Activated CD4-positive, alpha-beta T cell treated with anti-CD3 and anti-CD28 coated beads, Interleukin-2, amount 10 ng/mL, durations not matched to agents 24 days and 14 days (primary cell): ENCODE data around the gene PGP. TPM values are rescaled to one million over a fixed set of nuclear protein-coding genes. Genes with fewer than 3 reads are reported as not detected.
A peak's percentile ranks its signal among the peaks of the same experiment; 100 is the strongest.

Source experiments
- DNase-seq: peaks from one replicate; pipeline ENCODE4 v3.0.0; 2022
- H3K27ac Mint-ChIP-seq: one replicate; pipeline ENCODE4 v1.8.0; 2022; ENCODE audit warnings: mild to moderate bottlenecking, mixed read lengths
- H3K27me3 Mint-ChIP-seq: one replicate; pipeline ENCODE4 v1.8.0; 2022; ENCODE audit warnings: mixed read lengths
- H3K36me3 Mint-ChIP-seq: one replicate; pipeline ENCODE4 v1.8.0; 2022; ENCODE audit warnings: low read depth, mild to moderate bottlenecking, mixed read lengths
- H3K4me1 Mint-ChIP-seq: one replicate; pipeline ENCODE4 v1.8.0; 2021; ENCODE audit warnings: mixed read lengths
- H3K4me3 Mint-ChIP-seq: one replicate; pipeline ENCODE4 v1.8.0; 2022; ENCODE audit warnings: mild to moderate bottlenecking, moderate library complexity, mixed read lengths
- H3K9me3 Mint-ChIP-seq: one replicate; pipeline ENCODE4 v1.8.0; 2021; ENCODE audit warnings: mixed read lengths
- intact Hi-C: fragments of 100-400 bp; cut with micrococcal nuclease; formaldehyde crosslinking; loops from one replicate; pipeline ENCODE4 v1.15.1; 2023
- total RNA-seq: library from RNA; stranded (reverse); gene quantifications from 2 replicates; pipeline ENCODE4 v1.2.3, GENCODE V29; 2022

Gene PGP
- total RNA-seq, 1 donor from 2014 or later: 38.9 TPM

DNA sequence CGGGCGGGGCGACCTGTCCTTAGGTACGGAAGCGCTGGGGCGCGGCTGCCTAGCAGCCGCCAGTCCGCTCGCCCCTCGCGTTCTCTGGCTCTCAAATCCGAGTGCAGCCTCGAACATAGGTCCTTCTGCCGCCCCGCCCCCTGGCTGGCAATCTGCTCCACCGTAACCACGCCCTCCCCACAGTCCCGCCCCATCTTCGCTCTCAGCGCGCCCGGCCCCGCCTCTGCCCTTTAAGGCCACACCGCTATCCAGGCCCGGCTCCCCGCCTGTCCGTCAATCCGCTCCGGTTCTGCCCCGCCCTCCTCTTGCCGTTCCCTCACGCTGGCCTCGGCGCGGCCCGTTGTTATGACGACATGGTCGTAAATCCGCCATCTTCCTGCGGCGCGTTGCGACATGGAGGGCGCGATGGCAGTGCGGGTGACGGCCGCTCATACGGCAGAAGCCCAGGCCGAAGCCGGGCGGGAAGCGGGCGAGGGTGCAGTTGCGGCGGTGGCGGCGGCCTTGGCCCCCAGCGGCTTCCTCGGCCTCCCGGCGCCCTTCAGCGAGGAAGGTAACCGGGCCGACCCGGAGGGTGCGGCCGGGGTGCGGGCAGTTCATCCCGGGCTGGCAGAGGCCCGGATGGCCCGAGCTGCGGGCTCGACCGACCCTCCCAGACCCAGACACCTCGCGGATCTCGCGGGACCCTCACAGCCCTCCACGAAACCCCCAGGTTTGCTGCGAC is 8.7 kb upstream of the PGP start, which contains the start of gene E4F1:
Gene E4F1, plus strand, starts transcription at position 371 of the 721 bp plus-strand sequence. Its CDS starts 23 bp downstream, at position 394.
- intact Hi-C loops: loop anchor here (1.0 to 10.0 kb wide), 6 partner anchors 8 to 311 kb away; partner anchors contain the start of genes CCNF, CEMP1, MLST8 and PDPK1
- H3K36me3 Mint-ChIP-seq: peaks cover 5% of the 10 kb centered on the region
- H3K27me3 Mint-ChIP-seq: no peaks in the 10 kb centered on the region
- peak; percentile 100 for DNase-seq
- H3K4me3 Mint-ChIP-seq: peak within 1 kb of the TSS; percentile 85
- H3K27ac Mint-ChIP-seq: peak within 1 kb of the TSS; percentile 79
- H3K9me3 Mint-ChIP-seq: no peaks in the 10 kb centered on the region
- H3K4me1 Mint-ChIP-seq: peaks cover 13% of the 10 kb centered on the region

DNA sequence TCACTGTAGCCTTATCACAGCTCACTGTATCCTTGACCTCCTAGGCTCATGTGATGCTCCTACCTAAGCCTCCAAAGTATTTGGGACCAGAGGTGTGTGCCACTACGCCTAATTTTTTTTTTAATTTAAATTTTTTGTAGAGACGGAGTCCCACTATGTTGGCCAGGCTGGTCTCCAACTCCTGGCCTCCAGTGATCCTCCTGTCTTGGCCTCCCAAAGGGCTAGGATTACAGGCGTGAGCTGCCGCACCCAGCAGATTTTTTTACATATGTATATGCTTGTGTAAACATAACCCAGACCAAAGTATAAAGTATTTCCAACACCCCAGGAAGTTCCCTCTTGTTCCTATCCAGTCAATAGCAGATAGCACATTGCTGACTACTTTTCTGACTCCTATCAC is 1.7 kb upstream of the PGP start:
- peaks cover 17% of the 10 kb centered on the region for H3K4me1 Mint-ChIP-seq
- peak overlapping the region; percentile 91 for H3K27ac Mint-ChIP-seq
- H3K9me3 Mint-ChIP-seq: no peaks in the 10 kb centered on the region
- no peak for DNase-seq
- H3K27me3 Mint-ChIP-seq: no peaks in the 10 kb centered on the region
- H3K4me3 Mint-ChIP-seq: peak overlapping the region; percentile 90
- H3K36me3 Mint-ChIP-seq: peaks cover 15% of the 10 kb centered on the region
- intact Hi-C loops: loop anchor here (10.0 kb wide), 1 partner anchor 212 kb away; the partner anchor contains the start of gene ZNF598

GRCh38 chr16:2213817-2214718 is 572 bp downstream of the PGP start:
- Mint-ChIP-seq H3K4me1 (peaks cover 17% of the 10 kb centered on the region), H3K36me3 (peaks cover 18% of the 10 kb centered on the region), H3K4me3 (peak overlapping the region; percentile 86), H3K27me3 (no peaks in the 10 kb centered on the region), H3K27ac (peak overlapping the region; percentile 58), H3K9me3 (no peaks in the 10 kb centered on the region)
- intact Hi-C loops: loop anchor here (2.0 to 10.0 kb wide), 2 partner anchors 59 to 209 kb away; partner anchors contain the start of genes TRAF7 and ZNF598
- no peak for DNase-seq

- Mint-ChIP-seq H3K36me3 (peaks cover 28% of the 10 kb centered on the region), H3K9me3 (no peaks in the 10 kb centered on the region), H3K27me3 (no peaks in the 10 kb centered on the region), H3K27ac (peak overlapping the region; percentile 41), H3K4me1 (peaks cover 20% of the 10 kb centered on the region), H3K4me3 (peak overlapping the region; percentile 86)
- DNase-seq: no peak
- intact Hi-C loops: loop anchor here (10.0 kb wide), 1 partner anchor 208 kb away; the partner anchor contains the start of gene ZNF598
Observed at GRCh38 chr16:2212362-2213324, 2.0 kb downstream of the PGP start.

- Mint-ChIP-seq H3K4me1 (peaks cover 24% of the 10 kb centered on the region), H3K36me3 (peaks cover 32% of the 10 kb centered on the region), H3K27ac (peak overlapping the region; percentile 41), H3K4me3 (peak overlapping the region; percentile 64), H3K27me3 (no peaks in the 10 kb centered on the region), H3K9me3 (no peaks in the 10 kb centered on the region)
- DNase-seq: no peak
- intact Hi-C loops: loop anchor here (10.0 kb wide), 1 partner anchor 207 kb away; the partner anchor contains the start of gene ZNF598
Observed at GRCh38 chr16:2211923-2212347, 2.7 kb downstream of the PGP start.

DNA sequence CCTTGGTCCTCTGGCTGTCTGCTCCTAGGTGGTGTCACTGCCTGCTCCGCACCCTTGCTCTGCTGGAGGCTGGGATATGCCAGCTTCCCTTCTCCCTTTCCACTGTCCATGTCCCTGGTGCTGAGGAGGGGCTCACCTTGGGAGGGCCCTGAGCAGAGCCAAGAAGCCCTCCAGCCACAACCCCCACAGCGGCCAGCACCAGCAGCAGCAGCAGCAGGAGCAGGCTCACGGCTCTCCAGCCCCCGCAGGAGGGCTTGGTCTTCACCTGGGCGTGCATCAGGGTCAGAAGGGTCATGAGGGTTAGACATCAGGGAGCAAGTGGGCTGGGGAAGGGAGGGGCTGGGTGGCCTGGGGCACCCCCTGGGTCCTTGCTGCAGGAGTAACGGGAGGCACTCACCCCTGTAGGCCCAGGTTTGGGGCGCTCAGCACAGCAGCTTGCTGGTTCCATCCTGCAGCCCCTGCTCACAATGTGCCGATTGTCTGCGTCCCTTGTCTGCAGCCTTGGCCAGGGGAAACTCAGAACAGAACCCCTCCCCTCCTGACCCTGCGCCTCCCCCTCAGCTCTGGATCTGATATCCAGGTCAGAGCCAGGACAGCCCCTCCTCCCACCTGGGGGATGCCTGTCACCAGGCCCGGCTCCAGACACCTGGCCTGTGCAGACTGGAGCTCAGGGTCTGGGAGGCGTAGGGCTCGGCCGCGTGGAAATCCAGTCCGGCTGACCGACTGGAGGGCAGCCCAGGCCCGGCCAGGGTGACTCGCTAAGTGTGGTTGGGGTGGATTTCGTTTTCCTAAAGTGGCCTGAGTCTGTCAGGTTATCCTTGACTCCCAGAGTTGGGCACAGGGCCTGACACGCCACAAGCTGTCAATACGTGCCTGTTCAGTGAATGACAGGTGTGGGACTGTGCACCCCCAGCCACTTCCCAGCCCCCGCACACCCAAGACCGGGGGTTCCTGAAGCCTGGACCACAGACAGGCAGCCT is 4.0 kb downstream of the PGP start, which contains the start of gene BRICD5:
Gene BRICD5, minus strand, starts transcription at position 478 of the 980 bp plus-strand sequence. Its CDS starts 30 bp downstream, at position 448.
- Mint-ChIP-seq H3K9me3 (no peaks in the 10 kb centered on the region), H3K27me3 (no peaks in the 10 kb centered on the region), H3K4me1 (peaks cover 21% of the 10 kb centered on the region), H3K4me3 (no peak within 1 kb of the TSS), H3K27ac (no peak within 1 kb of the TSS), H3K36me3 (peaks cover 35% of the 10 kb centered on the region)
- intact Hi-C loops: loop anchor here (10.0 kb wide), 1 partner anchor 206 kb away; the partner anchor contains the start of gene ZNF598
- DNase-seq: no peak

- Mint-ChIP-seq H3K27ac (no peak overlapping the region), H3K9me3 (no peaks in the 10 kb centered on the region), H3K4me1 (peaks cover 21% of the 10 kb centered on the region), H3K4me3 (no peak overlapping the region), H3K27me3 (no peaks in the 10 kb centered on the region), H3K36me3 (peaks cover 35% of the 10 kb centered on the region)
- no peak for DNase-seq
- intact Hi-C loops: loop anchor here (10.0 kb wide), 1 partner anchor 205 kb away; the partner anchor contains the start of gene ZNF598
Observed at GRCh38 chr16:2210009-2210332, 4.7 kb downstream of the PGP start.

DNA sequence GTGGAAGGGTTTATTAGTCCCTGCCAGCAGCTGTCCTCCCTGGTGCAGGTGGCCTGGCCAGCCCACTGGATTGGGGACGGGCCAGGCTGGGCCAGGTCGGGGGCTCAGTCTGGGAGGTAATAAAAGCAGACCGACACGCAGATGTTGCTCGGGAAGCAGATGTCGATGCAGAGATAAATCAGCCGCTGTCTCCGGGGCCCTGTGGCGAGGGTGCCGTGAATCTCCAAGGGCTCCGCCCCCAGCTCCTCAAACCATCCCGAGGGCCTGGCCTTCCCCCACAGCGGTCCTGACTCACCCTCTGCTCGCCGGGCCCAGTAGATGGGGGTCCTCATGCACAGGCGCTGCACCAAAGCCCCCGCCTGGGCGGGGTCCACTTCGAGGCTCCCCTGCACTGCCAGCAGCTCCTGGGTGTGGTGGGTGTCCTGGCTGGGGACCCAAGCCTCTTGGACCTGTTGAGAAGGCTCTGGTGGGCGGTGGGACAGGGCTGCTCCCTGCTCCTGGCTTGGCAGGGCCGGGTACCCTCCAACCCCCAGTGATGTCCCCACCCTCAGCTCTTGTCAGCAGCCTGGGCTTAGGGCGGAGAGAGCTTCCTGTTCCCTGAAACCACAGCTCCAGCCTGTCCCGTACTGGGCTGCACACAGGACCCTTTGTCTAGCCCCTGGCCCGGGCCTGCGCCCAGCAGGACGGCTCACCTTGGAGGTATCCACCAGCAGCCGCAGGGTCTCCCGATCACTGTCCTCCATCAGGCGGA is 5.2 kb downstream of the PGP start:
- Mint-ChIP-seq H3K36me3 (peaks cover 35% of the 10 kb centered on the region), H3K9me3 (no peaks in the 10 kb centered on the region), H3K27ac (no peak overlapping the region), H3K27me3 (no peaks in the 10 kb centered on the region), H3K4me1 (peaks cover 24% of the 10 kb centered on the region), H3K4me3 (no peak overlapping the region)
- no peak for DNase-seq
- intact Hi-C loops: loop anchor here (10.0 kb wide), 1 partner anchor 205 kb away; the partner anchor contains the start of gene ZNF598

GRCh38 chr16:2208772-2209171 is 5.9 kb downstream of the PGP start:
- H3K27me3 Mint-ChIP-seq: no peaks in the 10 kb centered on the region
- no peak for DNase-seq
- H3K27ac Mint-ChIP-seq: no peak overlapping the region
- intact Hi-C loops: no loop called here
- no peak overlapping the region for H3K4me3 Mint-ChIP-seq
- H3K4me1 Mint-ChIP-seq: peaks cover 26% of the 10 kb centered on the region
- no peaks in the 10 kb centered on the region for H3K9me3 Mint-ChIP-seq
- H3K36me3 Mint-ChIP-seq: peaks cover 35% of the 10 kb centered on the region

DNA sequence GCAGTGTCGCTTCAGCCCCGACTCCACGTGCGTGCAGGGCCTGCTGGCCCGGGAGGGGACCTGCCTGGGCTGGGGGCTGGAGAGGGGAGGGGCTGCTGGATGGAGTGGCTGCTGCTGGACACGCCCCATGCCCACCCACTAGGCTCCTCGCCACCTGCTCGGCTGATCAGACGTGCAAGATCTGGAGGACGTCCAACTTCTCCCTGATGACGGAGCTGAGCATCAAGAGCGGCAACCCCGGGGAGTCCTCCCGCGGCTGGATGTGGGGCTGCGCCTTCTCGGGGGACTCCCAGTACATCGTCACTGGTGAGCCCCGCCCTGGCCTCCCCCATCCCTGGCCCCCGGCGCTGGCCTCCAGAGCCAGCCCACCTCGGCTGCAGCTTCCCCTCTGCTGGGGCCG is 6.3 kb downstream of the PGP start:
- Mint-ChIP-seq H3K4me3 (no peak overlapping the region), H3K4me1 (peaks cover 26% of the 10 kb centered on the region), H3K9me3 (no peaks in the 10 kb centered on the region), H3K27ac (no peak overlapping the region), H3K27me3 (no peaks in the 10 kb centered on the region), H3K36me3 (peaks cover 32% of the 10 kb centered on the region)
- intact Hi-C loops: no loop called here
- DNase-seq: peak; percentile 62

- Mint-ChIP-seq H3K4me3 (peak overlapping the region; percentile 90), H3K4me1 (peaks cover 22% of the 10 kb centered on the region), H3K9me3 (no peaks in the 10 kb centered on the region), H3K36me3 (peaks cover 29% of the 10 kb centered on the region), H3K27ac (peak overlapping the region; percentile 76), H3K27me3 (no peaks in the 10 kb centered on the region)
- intact Hi-C loops: no loop called here
- DNase-seq: no peak
Observed at GRCh38 chr16:2207872-2208271, 6.8 kb downstream of the PGP start.
